Heart left ventricle (tissue), 16 donors: ENCODE data around the gene MSANTD1. TPM values are rescaled to one million over a fixed set of nuclear protein-coding genes. Genes with fewer than 3 reads are reported as not detected.

ENCODE experiments used
- ATAC-seq, 4 donors: fragments of 200-7000 bp; cut with Tn5 transposase; one replicate each; pipeline ENCODE4 v1.9.1; 2020 to 2022; ENCODE audit warnings: moderate library complexity in 4 of 4, mild to moderate bottlenecking in 3 of 4, moderate number of reproducible peaks in 1 of 4
- DNase-seq, 5 donors: peaks; one replicate each; pipeline ENCODE4 v3.0.0-alpha.2; 2020
- H3K27ac ChIP-seq, 12 donors: fragments of 200-600 bp; sonication (generic) in 4 of 12; one replicate each; pipeline versions ENCODE4 v1.5.0 to v1.8.0; 2016 to 2022; ENCODE audit warnings: mild to moderate bottlenecking in 2 of 12
- H3K27me3 ChIP-seq, 9 donors: fragments of 200-600 bp; sonication (generic) in 2 of 9; one replicate each; pipeline versions ENCODE4 v1.5.1 to v1.8.0; 2016 to 2022; ENCODE audit warnings: mild to moderate bottlenecking in 3 of 9
- H3K36me3 ChIP-seq, 9 donors: fragments of 200-600 bp; sonication (generic) in 2 of 9; one replicate each; pipeline versions ENCODE4 v1.5.0 to v1.8.0; 2018 to 2022; ENCODE audit warnings: mild to moderate bottlenecking in 2 of 9
- H3K4me1 ChIP-seq, 12 donors: fragments of 200-600 bp; sonication (generic) in 4 of 12; one replicate each; pipeline versions ENCODE4 v1.5.0 to v1.8.0; 2016 to 2022; ENCODE audit warnings: mild to moderate bottlenecking in 3 of 12
- H3K4me3 ChIP-seq, 12 donors: fragments of 200-600 bp; sonication (generic) in 4 of 12; one replicate each; pipeline versions ENCODE4 v1.5.0 to v1.8.0; 2017 to 2022; ENCODE audit warnings: mild to moderate bottlenecking in 9 of 12, moderate library complexity in 4 of 12
- H3K9me3 ChIP-seq, 12 donors: fragments of 200-600 bp; sonication (generic) in 4 of 12; one replicate each; pipeline versions ENCODE4 v1.5.0 to v1.8.0; 2016 to 2022; ENCODE audit warnings: mild to moderate bottlenecking in 1 of 12
- POLR2A ChIP-seq, 2 donors: fragments of 450-650 bp; IDR thresholded peaks; one replicate each; pipeline ENCODE4 v1.6.1; 2017; ENCODE audit warnings: antibody characterized with exemption in 2 of 2, mild to moderate bottlenecking in 2 of 2, moderate library complexity in 2 of 2
- WGBS, 4 donors: extraction: QIAGEN DNeasy Blood & Tissue Kit in 2 of 4; methylation state at CpG; one replicate each; pipeline versions ENCODE4 v1.1.5 to v1.1.7; 2013 to 2018; 5-methylcytosine and 5-hydroxymethylcytosine counted together
- intact Hi-C, 10 donors: fragments of 100-400 bp; cut with DNase I; formaldehyde crosslinking; loops; one replicate each; pipeline versions ENCODE4 v1.11.1 to v1.14.2; 2022
- polyA plus RNA-seq, 2 donors: library from polyadenylated mRNA; stranded (reverse); fragments of 200-250 nt; gene quantifications; one replicate each; pipeline ENCODE4 v1.2.3, GENCODE V29; 2013
- total RNA-seq, 9 donors: library from RNA; depleted of rRNA in 2 of 9; stranded (reverse); fragments of >200 nt in 2 of 9; fragmentation: NEBNext Ultra II Directional in 3 of 9; extraction: Animal tissue kit (Norgen Biotek cat#: 25700) in 3 of 9; gene quantifications; one replicate each; pipeline versions ENCODE4 v1.1.0 to v1.2.4, GENCODE V29; 2016 to 2023
- TF ChIP-seq, protein P1 (sequence below), 12 donors: fragments of 200-600 bp; sonication (generic) in 4 of 12; IDR thresholded peaks; one replicate each; pipeline versions ENCODE4 v1.5.0 to v1.8.0; 2018 to 2022; ENCODE audit warnings: antibody characterized with exemption in 12 of 12, mild to moderate bottlenecking in 5 of 12
- donor health status: ischemic (EF 13 %, LVEDD 7.1; RV severe dilation, severe dysfunction).
- donor health status: healthy with polysubstance abuse.
- donor health status: DM: no; HTN: yes; CAD: no.
- donor health status: DM: no; HTN: no; CAD: no.
- donor health status: ischemic (EF 25% LVEDD 6.9; RV normal size, moderate dysfunction).
- donor health status: ischemic (EF 25% LVEDD 5.7; RV mildly dilated, moderate dysfunction).
- donor health status: healthy.
- donor health status: DM: yes; HTN: yes; CAD: no.
- donor health status: ischemic (EF 35%, LVEDD 5.7; RV mildly dilated, moderate dysfunction).
- donor health status: nonischemic (EF 11% LVEDD 7.7; RV severe dilation, severe dysfunction).
- donor health status: DM: yes; HTN: yes; CAD: no.
- donor health status: PGD.
- donor health status: ischemic (EF 29% LVEDD 5.4; RV normal size, mild dysfunction).
- donor health status: nonischemic (EF 23%, LVEDD 6.1; RV moderate dilation, normal function).

MSANTD1 gene
- total and polyA plus RNA-seq, 11 donors: 0.30 to 0.93 (median 0.34) TPM; not detected in 2

DNA sequence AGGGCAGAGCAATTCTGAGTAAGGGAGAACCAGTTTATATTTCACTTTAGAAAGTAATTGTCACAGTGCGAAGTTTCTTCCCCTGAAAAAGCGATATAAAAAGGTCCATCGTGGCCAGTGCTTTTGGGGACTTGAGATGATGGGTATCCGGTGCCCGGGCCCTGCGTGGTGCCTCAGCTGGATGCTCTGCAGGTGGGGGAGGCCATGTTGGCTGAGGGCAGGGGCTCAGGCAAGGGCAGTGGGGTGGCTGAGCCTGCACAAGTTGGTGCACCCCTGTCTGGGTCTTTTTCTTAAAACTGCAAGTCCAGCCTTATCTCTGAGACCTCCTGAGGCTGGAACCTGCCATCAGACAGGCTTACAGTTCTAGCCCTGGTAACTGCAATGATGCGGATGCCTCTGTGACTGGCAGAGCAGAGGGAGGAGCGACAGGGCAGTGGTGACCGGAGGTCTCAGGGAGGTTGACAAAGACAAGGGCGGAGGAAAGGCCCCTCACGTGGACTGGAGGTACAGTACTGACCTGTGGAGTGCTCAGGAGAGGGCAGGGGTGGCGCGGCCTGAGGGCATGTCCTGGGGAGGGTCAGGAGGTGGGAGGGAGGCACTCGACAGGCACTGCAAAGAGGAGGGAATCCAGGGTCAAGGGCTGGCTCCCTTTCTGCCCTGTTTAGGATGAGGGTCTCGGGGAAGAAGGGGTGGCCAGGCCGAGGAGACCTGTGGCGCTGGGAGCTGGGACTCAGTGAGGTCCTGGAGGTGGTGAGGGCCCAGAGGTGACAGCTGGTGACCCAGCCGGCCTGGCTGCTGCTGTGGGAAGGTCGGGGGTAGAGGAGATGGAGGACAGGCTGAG lies 45.7 kb downstream of the MSANTD1 start:
- WGBS, 4 donors: 88 to 93% (median 91%) methylated on average over 19 of the region's 19 CpGs
- intact Hi-C loops: no loop called here

GRCh38 chr4:3295837-3296624 lies 47.1 kb downstream of the MSANTD1 start:
- 91 to 95% (median 94%) methylated on average over 12 of the region's 12 CpGs for WGBS, 4 donors

More for the DNA sequence above, 45.7 kb downstream of the MSANTD1 start:
- Histone ChIP-seq H3K4me3 (peak overlapping the region in 2 of 12 donors; percentile 88 to 96), H3K4me1 (peaks cover 0 to 33% (median 22%) of the 10 kb centered on the region in 12 donors), H3K9me3 (peaks cover 0 to 11% (median 0%) of the 10 kb centered on the region in 12 donors), H3K27ac (peak overlapping the region in 3 of 12 donors; percentile 42 to 87 (median 87)), H3K36me3 (no peaks in the 10 kb centered on the region), H3K27me3 (no peaks in the 10 kb centered on the region)
- ATAC-seq (no peak), DNase-seq (no peak)
- TF ChIP-seq, protein P1, sequence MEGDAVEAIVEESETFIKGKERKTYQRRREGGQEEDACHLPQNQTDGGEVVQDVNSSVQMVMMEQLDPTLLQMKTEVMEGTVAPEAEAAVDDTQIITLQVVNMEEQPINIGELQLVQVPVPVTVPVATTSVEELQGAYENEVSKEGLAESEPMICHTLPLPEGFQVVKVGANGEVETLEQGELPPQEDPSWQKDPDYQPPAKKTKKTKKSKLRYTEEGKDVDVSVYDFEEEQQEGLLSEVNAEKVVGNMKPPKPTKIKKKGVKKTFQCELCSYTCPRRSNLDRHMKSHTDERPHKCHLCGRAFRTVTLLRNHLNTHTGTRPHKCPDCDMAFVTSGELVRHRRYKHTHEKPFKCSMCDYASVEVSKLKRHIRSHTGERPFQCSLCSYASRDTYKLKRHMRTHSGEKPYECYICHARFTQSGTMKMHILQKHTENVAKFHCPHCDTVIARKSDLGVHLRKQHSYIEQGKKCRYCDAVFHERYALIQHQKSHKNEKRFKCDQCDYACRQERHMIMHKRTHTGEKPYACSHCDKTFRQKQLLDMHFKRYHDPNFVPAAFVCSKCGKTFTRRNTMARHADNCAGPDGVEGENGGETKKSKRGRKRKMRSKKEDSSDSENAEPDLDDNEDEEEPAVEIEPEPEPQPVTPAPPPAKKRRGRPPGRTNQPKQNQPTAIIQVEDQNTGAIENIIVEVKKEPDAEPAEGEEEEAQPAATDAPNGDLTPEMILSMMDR (IDR thresholded peaks at IDR 0.05): no peak
- TF ChIP-seq POLR2A (IDR thresholded peaks at IDR 0.05): no peak

GRCh38 chr4:3296651-3297050 lies 47.7 kb downstream of the MSANTD1 start:
- intact Hi-C loops: no loop called here
- no peak overlapping the region for H3K27ac ChIP-seq
- H3K36me3 ChIP-seq: no peaks in the 10 kb centered on the region
- DNase-seq (peak in 1 of 5 donors; percentile 9), ATAC-seq (no peak)
- H3K4me1 ChIP-seq: peaks cover under 1 to 34% (median 20%) of the 10 kb centered on the region in 12 donors
- no peak overlapping the region for H3K4me3 ChIP-seq
- H3K9me3 ChIP-seq: peaks cover 0 to 11% (median 0%) of the 10 kb centered on the region in 12 donors
- H3K27me3 ChIP-seq: no peaks in the 10 kb centered on the region
- WGBS, 4 donors: 89 to 94% (median 92%) methylated on average over 8 of the region's 8 CpGs
- no peak for TF ChIP-seq POLR2A (IDR thresholded peaks at IDR 0.05)
- TF ChIP-seq, protein P1 (IDR thresholded peaks at IDR 0.05): no peak

More at GRCh38 chr4:3295837-3296624, 47.1 kb downstream of the MSANTD1 start:
- no peak for TF ChIP-seq POLR2A (IDR thresholded peaks at IDR 0.05)
- TF ChIP-seq, protein P1 (IDR thresholded peaks at IDR 0.05): no peak
- no peak for ATAC-seq
- Histone ChIP-seq H3K27me3 (no peaks in the 10 kb centered on the region), H3K4me1 (peaks cover 3 to 38% (median 24%) of the 10 kb centered on the region in 12 donors), H3K36me3 (no peaks in the 10 kb centered on the region), H3K27ac (no peak overlapping the region), H3K4me3 (no peak overlapping the region), H3K9me3 (peaks cover 0 to 11% (median 0%) of the 10 kb centered on the region in 12 donors)
- intact Hi-C loops: no loop called here
- no peak for DNase-seq
